Measurements from ENCODE around the gene SAA4.
A peak's percentile ranks its signal among the peaks of the same experiment; 100 is the strongest.
"Not testable (repeated sequence)": the region's sequence is repeated elsewhere in the genome, so short reads cannot be mapped to it uniquely, and the experiment has no call there.

The SAA4 gene

GRCh38 chr11:18236664-18237356 lies at the start of gene SAA4:
Gene SAA4 (minus strand): TSS chr11:18236802. CDS start chr11:18235926, 876 bp downstream.
- DNase-seq (ENCODE audit: low spot score): no peak

GRCh38 chr11:18285841-18286240 lies 49.2 kb upstream of the SAA4 start:
- no peak for DNase-seq (ENCODE audit: low spot score)

GRCh38 chr11:18282626-18283025 lies 46.0 kb upstream of the SAA4 start:
- no peak for DNase-seq (ENCODE audit: low spot score)

GRCh38 chr11:18280438-18281045 lies 43.9 kb upstream of the SAA4 start:
- DNase-seq (ENCODE audit: low spot score): no peak

- peak; percentile 45 for DNase-seq (ENCODE audit: low spot score)
Measured at GRCh38 chr11:18277565-18278271, 41.1 kb upstream of the SAA4 start.

GRCh38 chr11:18271206-18271605 lies 34.6 kb upstream of the SAA4 start:
- DNase-seq (ENCODE audit: low spot score): no peak

- no peak for DNase-seq (ENCODE audit: low spot score)
Measured at GRCh38 chr11:18270102-18270501, 33.5 kb upstream of the SAA4 start.

- not testable (repeated sequence) for DNase-seq (ENCODE audit: low spot score)
Measured at GRCh38 chr11:18269252-18269651, 32.6 kb upstream of the SAA4 start.

GRCh38 chr11:18267335-18268133 lies 30.9 kb upstream of the SAA4 start:
- not testable (repeated sequence) for DNase-seq (ENCODE audit: low spot score)

- no peak for DNase-seq (ENCODE audit: low spot score)
Measured at GRCh38 chr11:18265949-18266348, 29.3 kb upstream of the SAA4 start, which contains the start of gene SAA1. Gene SAA1 (plus strand): TSS chr11:18266264. CDS start chr11:18266888, 624 bp downstream.

GRCh38 chr11:18264677-18265555 lies 28.3 kb upstream of the SAA4 start:
- DNase-seq (ENCODE audit: low spot score): no peak

- DNase-seq (ENCODE audit: low spot score): no peak
Measured at GRCh38 chr11:18264035-18264434, 27.4 kb upstream of the SAA4 start.

GRCh38 chr11:18262681-18263350 lies 26.2 kb upstream of the SAA4 start:
- DNase-seq (ENCODE audit: low spot score): not testable (repeated sequence)

- no peak for DNase-seq (ENCODE audit: low spot score)
Measured at GRCh38 chr11:18261721-18262120, 25.1 kb upstream of the SAA4 start.

GRCh38 chr11:18259259-18259658 lies 22.7 kb upstream of the SAA4 start:
- no peak for DNase-seq (ENCODE audit: low spot score)

- no peak for DNase-seq (ENCODE audit: low spot score)
Measured at GRCh38 chr11:18254781-18255361, 18.3 kb upstream of the SAA4 start.

- no peak for DNase-seq (ENCODE audit: low spot score)
Measured at GRCh38 chr11:18253778-18254338, 17.3 kb upstream of the SAA4 start.

GRCh38 chr11:18253233-18253632 lies 16.6 kb upstream of the SAA4 start:
- DNase-seq (ENCODE audit: low spot score): no peak

- no peak for DNase-seq (ENCODE audit: low spot score)
Measured at GRCh38 chr11:18248561-18248960, 12.0 kb upstream of the SAA4 start, which contains the start of gene SAA2. Gene SAA2 (minus strand): TSS chr11:18248668. CDS start chr11:18248011, 657 bp downstream.

GRCh38 chr11:18247191-18247581 lies 10.6 kb upstream of the SAA4 start:
- not testable (repeated sequence) for DNase-seq (ENCODE audit: low spot score)

Measured in globus pallidus (tissue), 1 donor.